IMR-90 (cell line): ENCODE data around the gene TCOF1. TPM values are rescaled to one million over a fixed set of nuclear protein-coding genes. Genes with fewer than 3 reads are reported as not detected.

Experiments used
- ATAC-seq: fragments of 200-7000 bp; cut with Tn5 transposase; 2 replicates; pipeline ENCODE4 v1.9.1; 2020; ENCODE audit warnings: low read depth, mild to moderate bottlenecking, moderate library complexity
- BruUV-seq: library from RNA; stranded (reverse); fragments of 400-500 nt; replicated peaks from 2 replicates; lab custom pipeline; 2021; lab: Mats Ljungman, UMichigan
- CTCF ChIA-PET: fragments of 300-600 bp; formaldehyde crosslinking; extraction: SDS; loops from one replicate; lab custom pipeline; 2021; ENCODE audit warnings: antibody characterized with exemption; lab: Yijun Ruan, JAX
- POLR2A ChIA-PET: fragments of 300-600 bp; sonication (Branson Sonifier 250); formaldehyde crosslinking; loops from one replicate; lab custom pipeline; 2022; ENCODE audit warnings: antibody characterized with exemption; ENCODE audit not compliant: unreplicated experiment; lab: Charles Lee
- DNase-seq: peaks from one replicate; pipeline ENCODE4 v3.0.0; 2013
- H2AFZ ChIP-seq: replicated peaks from 2 replicates; pipeline ENCODE3; 2013; ENCODE audit warnings: low read length, mild to moderate bottlenecking; ENCODE audit not compliant: poor library complexity
- H2AK5ac ChIP-seq: 2 replicates; pipeline ENCODE4 v1.6.1; 2013; ENCODE audit warnings: low read depth, low read length, inconsistent platforms
- H2AK9ac ChIP-seq: replicated peaks from 2 replicates; pipeline ENCODE3; 2013; ENCODE audit warnings: mild to moderate bottlenecking, low read depth, low read length, moderate library complexity; ENCODE audit not compliant: poor library complexity
- H2BK120ac ChIP-seq: 2 replicates; pipeline ENCODE4 v1.6.1; 2013; ENCODE audit warnings: low read depth, low read length, inconsistent platforms
- H2BK15ac ChIP-seq: 3 replicates; pipeline ENCODE4 v1.6.1; 2013; ENCODE audit warnings: low read depth, low read length, inconsistent platforms
- H2BK20ac ChIP-seq: 2 replicates; pipeline ENCODE4 v1.6.1; 2013; ENCODE audit warnings: low read depth, mild to moderate bottlenecking, inconsistent platforms, low read length, moderate library complexity
- H2BK5ac ChIP-seq: 2 replicates; pipeline ENCODE4 v1.6.1; 2013; ENCODE audit warnings: mild to moderate bottlenecking, low read depth, low read length, inconsistent platforms; ENCODE audit not compliant: poor library complexity, severe bottlenecking
- H3K14ac ChIP-seq: replicated peaks from 2 replicates; pipeline ENCODE4 v1.6.1; 2013; ENCODE audit warnings: low read depth, low read length, inconsistent platforms
- H3K18ac ChIP-seq: 2 replicates; pipeline ENCODE4 v1.6.1; 2013; ENCODE audit warnings: low read depth, low read length, control low read depth
- H3K23ac ChIP-seq: 2 replicates; pipeline ENCODE4 v1.6.1; 2013; ENCODE audit warnings: low read depth, low read length, inconsistent platforms
- H3K27ac ChIP-seq: 2 replicates; pipeline ENCODE4 v1.5.1; 2013; ENCODE audit warnings: mild to moderate bottlenecking, control low read depth, low read length; ENCODE audit not compliant: insufficient read depth
- H3K27me3 ChIP-seq: 2 replicates; pipeline ENCODE4 v1.6.1; 2013; ENCODE audit warnings: low read length; ENCODE audit not compliant: control insufficient read depth, insufficient read depth
- H3K36me3 ChIP-seq: 2 replicates; pipeline ENCODE4 v1.6.1; 2013; ENCODE audit warnings: low read length, mixed read lengths; ENCODE audit not compliant: control insufficient read depth, insufficient read depth
- H3K4ac ChIP-seq: 2 replicates; pipeline ENCODE4 v1.6.1; 2013; ENCODE audit warnings: low read depth, low read length, inconsistent platforms
- H3K4me1 ChIP-seq: 2 replicates; pipeline ENCODE4 v1.6.1; 2013; ENCODE audit warnings: low read length, mixed read lengths; ENCODE audit not compliant: control insufficient read depth, insufficient read depth
- H3K4me2 ChIP-seq: 2 replicates; pipeline ENCODE4 v1.6.1; 2013; ENCODE audit warnings: low read depth, mild to moderate bottlenecking, control low read depth, low read length, moderate library complexity
- H3K4me3 ChIP-seq: 2 replicates; pipeline ENCODE4 v1.5.1; 2013; ENCODE audit warnings: low read depth, mild to moderate bottlenecking, control low read depth, low read length, moderate library complexity; ENCODE audit not compliant: insufficient read depth
- H3K56ac ChIP-seq: 2 replicates; pipeline ENCODE4 v1.6.1; 2013; ENCODE audit warnings: low read length, inconsistent platforms; ENCODE audit not compliant: insufficient read depth; ENCODE audit errors: extremely low read depth
- H3K79me1 ChIP-seq, 2 experiments: 2 replicates each; pipeline ENCODE4 v1.6.1; 2013; ENCODE audit warnings: low read length in 2 of 2, inconsistent platforms in 1 of 2, low read depth in 1 of 2
- H3K9ac ChIP-seq: 2 replicates; pipeline ENCODE4 v1.6.1; 2013; ENCODE audit warnings: low read depth, low read length, control low read depth
- H3K9me1 ChIP-seq: 2 replicates; pipeline ENCODE4 v1.6.1; 2013; ENCODE audit warnings: low read length, inconsistent platforms; ENCODE audit not compliant: insufficient read depth
- H3K9me3 ChIP-seq: 2 replicates; pipeline ENCODE4 v1.6.1; 2013; ENCODE audit warnings: low read length; ENCODE audit not compliant: control insufficient read depth, insufficient read depth
- H4K20me1 ChIP-seq: 2 replicates; pipeline ENCODE4 v1.6.1; 2013; ENCODE audit warnings: low read length, inconsistent platforms; ENCODE audit not compliant: insufficient read depth
- H4K5ac ChIP-seq: 2 replicates; pipeline ENCODE4 v1.6.1; 2013; ENCODE audit warnings: mild to moderate bottlenecking, low read depth, low read length, control low read depth
- H4K8ac ChIP-seq, 2 experiments: 2 replicates each; pipeline ENCODE4 v1.6.1; 2013; ENCODE audit warnings: low read depth in 2 of 2, low read length in 2 of 2, control low read depth in 1 of 2, inconsistent platforms in 1 of 2
- H4K91ac ChIP-seq: 2 replicates; pipeline ENCODE4 v1.6.1; 2013; ENCODE audit warnings: low read depth, low read length, inconsistent platforms; ENCODE audit not compliant: insufficient read depth
- BHLHE40 ChIP-seq: fragments of 150-350 bp; IDR thresholded peaks from 2 replicates; pipeline ENCODE4 v1.6.1; 2016; ENCODE audit warnings: mild to moderate bottlenecking, low read depth, low read length
- ELK1 ChIP-seq: fragments of 150-350 bp; IDR thresholded peaks from 2 replicates; pipeline ENCODE4 v1.6.1; 2016; ENCODE audit warnings: low read depth, mild to moderate bottlenecking, low read length, moderate library complexity, borderline replicate concordance
- FOS ChIP-seq: fragments of 150-350 bp; IDR thresholded peaks from 2 replicates; pipeline ENCODE4 v1.6.1; 2016; ENCODE audit warnings: low read depth, low read length
- MAFK ChIP-seq: IDR thresholded peaks from 2 replicates; pipeline ENCODE4 v1.6.1; 2012; ENCODE audit warnings: low read depth, low read length, improper control_type of control experiment
- MXI1 ChIP-seq: IDR thresholded peaks from 2 replicates; pipeline ENCODE4 v1.6.1; 2012; ENCODE audit warnings: low read depth, mild to moderate bottlenecking, low read length, moderate library complexity, borderline replicate concordance
- POLR2A ChIP-seq: IDR thresholded peaks from 2 replicates; pipeline ENCODE4 v1.6.1; 2012; ENCODE audit warnings: mild to moderate bottlenecking, low read depth, low read length
- RCOR1 ChIP-seq: IDR thresholded peaks from 2 replicates; pipeline ENCODE4 v1.6.1; 2012; ENCODE audit warnings: mild to moderate bottlenecking, low read length, improper control_type of control experiment; ENCODE audit not compliant: insufficient replicate concordance
- RFX5 ChIP-seq: IDR thresholded peaks from 2 replicates; pipeline ENCODE4 v1.8.0; 2012; ENCODE audit warnings: low read depth, mild to moderate bottlenecking, low read length, moderate library complexity
- SMC3 ChIP-seq: fragments of 150-350 bp; IDR thresholded peaks from 2 replicates; pipeline ENCODE4 v1.6.1; 2016; ENCODE audit warnings: low read depth, mild to moderate bottlenecking, antibody characterized with exemption, low read length, moderate library complexity
- WGBS, 2 experiments: methylation state at CpG; one replicate each; pipeline versions ENCODE4 v1.1.5 to v1.1.7; 2013; ENCODE audit warnings: missing lambda C conversion rate in 2 of 2; ENCODE audit not compliant: insufficient read length in 1 of 2; ENCODE audit errors: extremely low coverage in 2 of 2; 5-methylcytosine and 5-hydroxymethylcytosine counted together
- dilution Hi-C: fragments of 300-500 bp; cut with HindIII; formaldehyde crosslinking; loops from one replicate; pipeline ENCODE4 v1.14.3; 2018; ENCODE audit warnings: low sequenced_read_pairs; ENCODE audit not compliant: unreplicated experiment
- in situ Hi-C: fragments of 300-500 bp; cut with MboI; formaldehyde crosslinking; loops from 3 replicates; pipeline ENCODE4 v1.14.3; 2019; ENCODE audit warnings: low sequenced_read_pairs, inconsistent platforms, mixed read lengths
- intact Hi-C: fragments of 100-400 bp; cut with micrococcal nuclease; formaldehyde crosslinking; loops from 2 replicates; pipeline ENCODE4 v1.10.0; 2022
- polyA plus RNA-seq, 3 experiments: library from polyadenylated mRNA; depleted of rRNA; stranded (reverse); fragments of >200 nt; gene quantifications; 2 replicates each; pipeline ENCODE4 v1.2.3, GENCODE V29; 2012; ENCODE audit warnings: low replicate concordance in 1 of 3
- total RNA-seq: library from RNA; depleted of rRNA; stranded (reverse); fragments of >200 nt; gene quantifications from 2 replicates; pipeline ENCODE4 v1.2.3, GENCODE V29; 2012

The TCOF1 gene
- total and polyA plus RNA-seq, 2 of the 4 experiments (the other 2 are of a cell fraction) = 18.2 to 19.7 TPM

GRCh38 chr5:150356575-150357294, 762 bp upstream of the TCOF1 start:
- Histone ChIP-seq H3K9me1 (peaks cover 6% of the 10 kb centered on the region), H3K79me1 (peaks cover 27 to 42% of the 10 kb centered on the region in 2 experiments), H2AK9ac (peak overlapping the region; percentile 47), H3K4me3 (peak overlapping the region; percentile 3; the same call in 1 of the 2 replicates), H3K9ac (no peak overlapping the region), H3K23ac (no peak overlapping the region), H3K27ac (no peak overlapping the region), H2AK5ac (0 out of 2 replicates have a peak overlapping the region, but pooled peaks have one; percentile 6), H2AFZ (peak overlapping the region; percentile 87), H3K56ac (peak overlapping the region; percentile 59; the same call in 1 of the 2 replicates), H4K91ac (peak overlapping the region; percentile 80), H4K20me1 (peaks cover 5% of the 10 kb centered on the region), H2BK20ac (peak overlapping the region; percentile 27; the same call in 1 of the 2 replicates), H3K4me2 (peak overlapping the region; percentile 25; the same call in 1 of the 2 replicates), H2BK120ac (peak overlapping the region; percentile 82), H2BK15ac (peak overlapping the region; percentile 18; the same call in 1 of the 3 replicates), H3K14ac (peak overlapping the region; percentile 95), H3K18ac (peak overlapping the region; percentile 7; the same call in 1 of the 2 replicates), H3K36me3 (peaks cover 12% of the 10 kb centered on the region), H3K9me3 (no peaks in the 10 kb centered on the region), H3K27me3 (no peaks in the 10 kb centered on the region), H4K8ac (peak overlapping the region; percentile 93 to 96), H2BK5ac (no peak overlapping the region), H3K4ac (peak overlapping the region; percentile 94), H4K5ac (peak overlapping the region; percentile 13; the same call in 1 of the 2 replicates), H3K4me1 (peaks cover 6% of the 10 kb centered on the region)
- DNase-seq (no peak), ATAC-seq (no peak)
- in situ Hi-C loops = loop anchor here (5.0 kb wide), 1 partner anchor 89 kb away; no protein-coding TSS in a partner anchor
- TF ChIP-seq RCOR1 (no peak), POLR2A (no peak), BHLHE40 (no peak), MXI1 (no peak), MAFK (no peak), FOS (no peak), ELK1 (no peak), SMC3 (no peak), RFX5 (no peak)
- dilution Hi-C loops = no loop called here
- WGBS, 2 experiments = 89% methylated on average over 5 of the region's 10 CpGs; no CpG with 5 or more reads in 1 of the 2 experiments
- POLR2A ChIA-PET = no interaction called here
- CTCF ChIA-PET = no interaction called here
- BruUV-seq = no TSS peak
- intact Hi-C loops = loop anchor here (1.0 to 10.0 kb wide), 2 partner anchors 21 to 352 kb away; partner anchors contain the start of genes HMGXB3 and TIGD6
